AG08396 (cell line): ENCODE results near the gene STAM.
"Not testable (repeated sequence)": the region's sequence is repeated elsewhere in the genome, so short reads cannot be mapped to it uniquely, and the experiment has no call there.

ENCODE experiments used
- DNase-seq: peaks from one replicate; pipeline ENCODE4 v3.0.0; 2012; ENCODE audit warnings: low spot score, mixed read lengths

Gene STAM

GRCh38 chr10:17675638-17676037 is 31.7 kb downstream of the STAM start:
- DNase-seq: no peak

GRCh38 chr10:17676919-17677318 is 33.0 kb downstream of the STAM start:
- no peak for DNase-seq

- DNase-seq: no peak
Measured at GRCh38 chr10:17682236-17682946, 38.4 kb downstream of the STAM start.

GRCh38 chr10:17683541-17683940 is 39.6 kb downstream of the STAM start:
- no peak for DNase-seq

- DNase-seq: no peak
Measured at GRCh38 chr10:17684537-17684936, 40.6 kb downstream of the STAM start.

GRCh38 chr10:17685233-17685840 is 41.4 kb downstream of the STAM start:
- no peak for DNase-seq

- no peak for DNase-seq
Measured at GRCh38 chr10:17687117-17687831, 43.3 kb downstream of the STAM start.

GRCh38 chr10:17689137-17689536 is 45.2 kb downstream of the STAM start:
- DNase-seq: no peak

GRCh38 chr10:17693009-17693408 is 49.1 kb downstream of the STAM start:
- no peak for DNase-seq

- no peak for DNase-seq
Measured at GRCh38 chr10:17698696-17699095, 54.7 kb downstream of the STAM start.

GRCh38 chr10:17701301-17701700 is 57.4 kb downstream of the STAM start:
- DNase-seq: no peak

GRCh38 chr10:17703706-17704105 is 59.8 kb downstream of the STAM start:
- DNase-seq: no peak

- no peak for DNase-seq
Measured at GRCh38 chr10:17708821-17709220, 64.9 kb downstream of the STAM start.

- DNase-seq: no peak
Measured at GRCh38 chr10:17709492-17709891, 65.5 kb downstream of the STAM start.

- no peak for DNase-seq
Measured at GRCh38 chr10:17710181-17710580, 66.2 kb downstream of the STAM start.

- no peak for DNase-seq
Measured at GRCh38 chr10:17712053-17712452, 68.1 kb downstream of the STAM start.

- DNase-seq: no peak
Measured at GRCh38 chr10:17712717-17713471, 68.9 kb downstream of the STAM start.

GRCh38 chr10:17713758-17714157 is 69.8 kb downstream of the STAM start:
- DNase-seq: no peak

- no peak for DNase-seq
Measured at GRCh38 chr10:17716161-17716560, 72.2 kb downstream of the STAM start.

- DNase-seq: not testable (repeated sequence)
Measured at GRCh38 chr10:17722317-17723014, 78.5 kb downstream of the STAM start.

- no peak for DNase-seq
Measured at GRCh38 chr10:17725703-17726102, 81.8 kb downstream of the STAM start.

- DNase-seq: no peak
Measured at GRCh38 chr10:17729630-17730029, 85.7 kb downstream of the STAM start.
